Measurements from ENCODE around the gene RGSL1. TPM values are rescaled to one million over a fixed set of nuclear protein-coding genes. Genes with fewer than 3 reads are reported as not detected.

RGSL1 gene
- total RNA-seq, 1 donor from 2014 or later, result not detected

DNA sequence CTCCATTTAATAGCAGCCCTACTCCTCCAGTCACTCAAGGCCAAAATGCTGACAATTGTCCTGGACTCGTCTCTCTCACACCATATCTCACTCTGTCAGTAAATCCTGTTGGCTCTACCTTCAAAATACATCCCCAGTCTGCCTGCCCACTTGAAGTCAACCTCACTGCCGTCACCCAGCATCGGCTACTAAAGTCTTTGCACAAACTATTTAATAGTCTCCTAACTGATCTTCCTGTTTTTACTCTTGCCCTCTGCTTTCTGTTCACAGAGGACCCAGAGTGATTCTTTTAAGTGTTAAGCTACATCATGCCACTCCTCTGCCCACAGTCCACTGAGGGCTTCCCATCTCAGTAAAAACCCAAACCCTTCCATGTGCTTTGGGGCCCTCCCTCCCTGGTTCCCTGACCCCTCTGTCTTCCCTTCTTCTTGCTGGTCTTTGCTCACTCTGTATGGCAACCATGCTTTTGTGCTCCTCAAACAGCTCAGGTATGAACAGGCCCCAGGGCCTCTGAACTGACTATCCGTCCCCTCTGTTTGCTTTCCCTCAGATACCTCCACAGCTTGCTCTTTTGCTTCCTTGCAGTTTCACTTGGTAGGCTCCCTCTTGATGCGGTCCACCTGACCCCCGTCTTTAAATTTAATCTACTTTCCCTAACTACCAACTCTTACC is 120.1 kb downstream of the RGSL1 start:
- no peaks in the 10 kb centered on the region for H3K9me3 Mint-ChIP-seq
- no peak overlapping the region for H3K4me3 Mint-ChIP-seq
- DNase-seq (ENCODE audit: extremely low spot score, unreplicated experiment), result no peak
- no peaks in the 10 kb centered on the region for H3K4me1 Mint-ChIP-seq (ENCODE audit: unreplicated experiment)
- TF ChIP-seq, protein P1, sequence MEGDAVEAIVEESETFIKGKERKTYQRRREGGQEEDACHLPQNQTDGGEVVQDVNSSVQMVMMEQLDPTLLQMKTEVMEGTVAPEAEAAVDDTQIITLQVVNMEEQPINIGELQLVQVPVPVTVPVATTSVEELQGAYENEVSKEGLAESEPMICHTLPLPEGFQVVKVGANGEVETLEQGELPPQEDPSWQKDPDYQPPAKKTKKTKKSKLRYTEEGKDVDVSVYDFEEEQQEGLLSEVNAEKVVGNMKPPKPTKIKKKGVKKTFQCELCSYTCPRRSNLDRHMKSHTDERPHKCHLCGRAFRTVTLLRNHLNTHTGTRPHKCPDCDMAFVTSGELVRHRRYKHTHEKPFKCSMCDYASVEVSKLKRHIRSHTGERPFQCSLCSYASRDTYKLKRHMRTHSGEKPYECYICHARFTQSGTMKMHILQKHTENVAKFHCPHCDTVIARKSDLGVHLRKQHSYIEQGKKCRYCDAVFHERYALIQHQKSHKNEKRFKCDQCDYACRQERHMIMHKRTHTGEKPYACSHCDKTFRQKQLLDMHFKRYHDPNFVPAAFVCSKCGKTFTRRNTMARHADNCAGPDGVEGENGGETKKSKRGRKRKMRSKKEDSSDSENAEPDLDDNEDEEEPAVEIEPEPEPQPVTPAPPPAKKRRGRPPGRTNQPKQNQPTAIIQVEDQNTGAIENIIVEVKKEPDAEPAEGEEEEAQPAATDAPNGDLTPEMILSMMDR (conservative IDR thresholded peaks at IDR 0.05), result no peak
- peaks cover 4% of the 10 kb centered on the region for H3K27me3 Mint-ChIP-seq
- H3K27ac Mint-ChIP-seq, result no peak overlapping the region
- H3K36me3 Mint-ChIP-seq, result no peaks in the 10 kb centered on the region

DNA sequence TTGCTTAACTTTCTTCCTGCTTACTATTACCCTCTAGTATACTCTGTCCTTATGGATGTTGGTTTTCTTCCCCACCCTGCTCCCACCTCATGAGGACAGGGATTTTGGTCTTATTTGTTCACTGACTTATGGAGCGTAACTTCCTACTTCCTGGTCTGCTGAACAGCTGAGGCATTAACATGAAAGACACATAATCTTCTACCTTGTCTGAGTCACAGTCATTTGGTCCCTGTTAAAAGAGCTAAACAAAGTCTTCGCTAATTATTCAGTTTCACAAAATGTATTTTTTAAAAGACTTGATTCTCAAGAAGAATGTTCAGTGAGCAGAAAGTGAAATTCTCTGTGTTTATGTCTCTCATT is 120.6 kb downstream of the RGSL1 start:
- H3K4me1 Mint-ChIP-seq (ENCODE audit: unreplicated experiment), result peaks cover 3% of the 10 kb centered on the region
- no peaks in the 10 kb centered on the region for H3K9me3 Mint-ChIP-seq
- peaks cover 2% of the 10 kb centered on the region for H3K36me3 Mint-ChIP-seq
- DNase-seq (ENCODE audit: extremely low spot score, unreplicated experiment), result no peak
- H3K27ac Mint-ChIP-seq, result no peak overlapping the region
- TF ChIP-seq, protein P1 (conservative IDR thresholded peaks at IDR 0.05), result no peak
- H3K4me3 Mint-ChIP-seq, result no peak overlapping the region
- no peaks in the 10 kb centered on the region for H3K27me3 Mint-ChIP-seq

DNA sequence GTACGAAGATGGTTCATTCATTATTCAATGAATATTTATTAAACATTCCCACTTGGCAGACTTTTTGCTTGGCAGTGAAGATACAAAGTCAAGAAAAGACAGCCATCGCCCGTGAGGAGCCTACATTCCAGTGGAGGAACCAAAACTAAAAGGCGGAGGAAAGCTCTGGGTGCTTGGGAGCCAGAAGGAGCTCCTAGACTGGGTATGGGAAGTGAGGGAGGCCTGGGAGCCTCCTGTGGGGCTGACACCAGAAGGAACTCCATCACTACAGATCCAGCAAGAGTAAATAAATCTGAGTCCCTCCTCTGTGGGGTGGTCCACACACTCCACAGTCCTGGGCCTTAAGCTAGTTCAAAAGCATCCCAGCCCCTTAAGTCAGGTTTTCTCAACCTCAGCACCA is 124.2 kb downstream of the RGSL1 start:
- no peaks in the 10 kb centered on the region for H3K9me3 Mint-ChIP-seq
- DNase-seq (ENCODE audit: extremely low spot score, unreplicated experiment), result no peak
- H3K4me1 Mint-ChIP-seq (ENCODE audit: unreplicated experiment), result peaks cover 6% of the 10 kb centered on the region
- no peaks in the 10 kb centered on the region for H3K27me3 Mint-ChIP-seq
- no peak overlapping the region for H3K27ac Mint-ChIP-seq
- H3K36me3 Mint-ChIP-seq, result peaks cover 11% of the 10 kb centered on the region
- TF ChIP-seq, protein P1 (conservative IDR thresholded peaks at IDR 0.05), result no peak
- H3K4me3 Mint-ChIP-seq, result no peak overlapping the region

DNA sequence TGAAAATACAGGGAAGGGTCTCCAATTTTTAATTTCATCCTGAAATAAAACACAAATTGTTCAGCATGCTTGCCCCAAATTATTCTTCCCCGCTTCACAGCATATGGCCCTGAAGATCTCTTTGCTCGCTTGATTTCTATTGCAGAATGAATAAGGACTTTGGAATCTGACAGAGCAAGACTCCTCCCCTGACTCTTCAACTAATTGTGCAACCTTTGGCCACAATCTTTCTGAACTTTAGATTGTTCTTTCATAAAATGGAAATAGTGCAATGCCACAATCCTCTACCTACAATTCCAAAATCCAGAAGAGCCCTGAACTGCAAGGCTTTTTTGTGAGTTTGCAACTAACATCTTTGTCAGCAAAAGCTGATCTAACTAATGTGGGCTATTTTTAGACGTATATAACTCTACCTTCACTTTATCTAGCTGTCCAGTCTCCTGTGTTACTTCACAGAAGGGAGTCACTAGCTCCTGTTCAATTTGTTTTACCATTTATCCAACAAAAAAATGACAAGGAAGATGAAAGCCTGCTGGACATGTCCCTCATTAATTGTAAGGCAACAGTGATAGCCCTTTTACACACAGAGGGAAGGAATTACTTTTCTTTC is 125.7 kb downstream of the RGSL1 start:
- Mint-ChIP-seq H3K4me3 (no peak overlapping the region), H3K9me3 (no peaks in the 10 kb centered on the region), H3K4me1 (ENCODE audit: unreplicated experiment) (peaks cover 6% of the 10 kb centered on the region)

DNA sequence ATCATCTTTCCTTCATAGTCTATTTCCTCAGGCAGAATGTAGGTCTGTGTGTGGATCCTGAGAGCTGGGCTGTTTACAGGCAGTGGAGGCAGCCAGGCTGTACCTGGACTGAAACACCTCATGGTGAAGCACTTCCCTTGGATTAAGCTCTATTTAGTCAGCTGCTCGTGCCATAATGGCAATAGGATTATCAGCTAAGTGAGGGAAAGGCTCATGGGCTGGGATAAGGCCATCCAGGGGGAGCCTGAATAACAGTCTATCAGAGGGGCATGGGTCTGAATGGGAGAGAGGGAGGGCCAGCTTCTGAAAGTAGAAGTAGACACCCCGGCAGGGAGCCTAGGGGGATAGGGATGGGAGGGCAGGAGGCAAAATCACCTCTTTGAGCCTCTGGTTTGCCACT is 130.8 kb downstream of the RGSL1 start:
- no peak for DNase-seq (ENCODE audit: extremely low spot score, unreplicated experiment)
- no peaks in the 10 kb centered on the region for H3K27me3 Mint-ChIP-seq
- TF ChIP-seq, protein P1 (conservative IDR thresholded peaks at IDR 0.05), result no peak
- H3K36me3 Mint-ChIP-seq, result peaks cover 29% of the 10 kb centered on the region
- H3K27ac Mint-ChIP-seq, result no peak overlapping the region
- H3K4me1 Mint-ChIP-seq (ENCODE audit: unreplicated experiment), result peaks cover 5% of the 10 kb centered on the region
- no peak overlapping the region for H3K4me3 Mint-ChIP-seq
- H3K9me3 Mint-ChIP-seq, result no peaks in the 10 kb centered on the region

More for the DNA sequence above, 125.7 kb downstream of the RGSL1 start:
- DNase-seq (ENCODE audit: extremely low spot score, unreplicated experiment), result no peak
- peak overlapping the region; percentile 22 for H3K27ac Mint-ChIP-seq
- peaks cover 19% of the 10 kb centered on the region for H3K36me3 Mint-ChIP-seq
- TF ChIP-seq, protein P1 (conservative IDR thresholded peaks at IDR 0.05), result no peak
- no peaks in the 10 kb centered on the region for H3K27me3 Mint-ChIP-seq

Data from type B pancreatic cell (in vitro differentiated cells).